AG10803 (cell line): Measurements from ENCODE around the gene FBXO40.

ENCODE experiments used
- DNase-seq: peaks from one replicate; pipeline ENCODE4 v3.0.0; 2010; ENCODE audit warnings: low read depth
- H3K4me3 ChIP-seq: 2 replicates; pipeline ENCODE4 v1.5.1; 2011; ENCODE audit warnings: mild to moderate bottlenecking, low read length, control low read depth
- TF ChIP-seq, protein P1 (sequence below): conservative IDR thresholded peaks from 2 replicates; pipeline ENCODE4 v1.5.1; 2011; ENCODE audit warnings: mild to moderate bottlenecking, low read length, control low read depth, inconsistent platforms

FBXO40 gene

DNA sequence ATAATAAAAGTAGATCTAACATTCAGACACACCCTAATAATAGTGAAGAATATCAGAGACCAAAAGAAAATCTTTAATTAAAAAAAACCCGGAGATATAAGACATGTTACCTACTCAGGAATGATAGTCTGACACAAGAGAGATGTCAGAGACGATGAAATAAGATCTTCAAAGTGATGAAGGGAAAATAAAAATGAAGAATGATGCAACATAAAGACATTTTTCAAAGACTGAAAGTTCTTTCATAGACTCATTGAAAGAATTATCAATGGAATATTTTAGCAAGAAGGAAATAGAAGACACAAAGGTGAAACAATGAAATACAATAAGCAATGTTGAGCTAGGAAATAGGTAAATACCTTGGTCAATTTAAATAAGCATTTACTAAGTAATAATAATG is 47.9 kb downstream of the FBXO40 start:
- no peak overlapping the region for H3K4me3 ChIP-seq
- TF ChIP-seq, protein P1, sequence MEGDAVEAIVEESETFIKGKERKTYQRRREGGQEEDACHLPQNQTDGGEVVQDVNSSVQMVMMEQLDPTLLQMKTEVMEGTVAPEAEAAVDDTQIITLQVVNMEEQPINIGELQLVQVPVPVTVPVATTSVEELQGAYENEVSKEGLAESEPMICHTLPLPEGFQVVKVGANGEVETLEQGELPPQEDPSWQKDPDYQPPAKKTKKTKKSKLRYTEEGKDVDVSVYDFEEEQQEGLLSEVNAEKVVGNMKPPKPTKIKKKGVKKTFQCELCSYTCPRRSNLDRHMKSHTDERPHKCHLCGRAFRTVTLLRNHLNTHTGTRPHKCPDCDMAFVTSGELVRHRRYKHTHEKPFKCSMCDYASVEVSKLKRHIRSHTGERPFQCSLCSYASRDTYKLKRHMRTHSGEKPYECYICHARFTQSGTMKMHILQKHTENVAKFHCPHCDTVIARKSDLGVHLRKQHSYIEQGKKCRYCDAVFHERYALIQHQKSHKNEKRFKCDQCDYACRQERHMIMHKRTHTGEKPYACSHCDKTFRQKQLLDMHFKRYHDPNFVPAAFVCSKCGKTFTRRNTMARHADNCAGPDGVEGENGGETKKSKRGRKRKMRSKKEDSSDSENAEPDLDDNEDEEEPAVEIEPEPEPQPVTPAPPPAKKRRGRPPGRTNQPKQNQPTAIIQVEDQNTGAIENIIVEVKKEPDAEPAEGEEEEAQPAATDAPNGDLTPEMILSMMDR, result no peak
- no peak for DNase-seq

DNA sequence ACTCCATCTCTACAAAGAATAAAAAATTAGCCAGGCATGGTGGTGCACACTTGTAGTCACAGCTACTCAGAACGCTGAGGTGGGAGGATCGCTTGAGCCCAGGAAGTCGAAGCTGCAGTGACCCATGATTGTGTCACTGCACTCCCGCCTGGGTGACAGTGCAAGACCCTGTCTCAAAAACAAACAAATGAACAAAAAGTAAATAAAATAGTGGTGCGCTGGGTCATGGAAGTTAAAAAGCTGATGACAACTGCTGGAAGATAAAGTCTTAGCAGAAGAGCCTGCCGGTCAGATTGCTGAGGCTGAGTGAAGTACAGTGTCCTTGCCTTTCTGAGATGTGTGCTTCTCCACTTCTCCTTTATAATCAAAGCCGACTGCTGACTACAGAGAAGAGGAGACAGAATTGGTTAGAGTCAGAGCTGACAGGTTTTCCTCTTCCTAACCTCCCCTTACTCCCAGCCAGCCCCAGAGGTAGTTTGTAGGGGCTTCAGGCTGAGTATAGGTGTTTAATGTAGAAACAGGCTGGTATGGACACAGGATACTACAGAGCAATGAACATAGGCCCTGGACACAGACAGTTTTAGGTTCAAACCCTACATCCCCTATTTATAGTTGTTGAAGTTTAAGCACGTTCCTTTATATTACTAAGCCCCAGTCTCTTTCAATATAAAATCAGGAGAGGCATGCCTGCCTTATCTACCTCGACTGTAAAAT is 49.6 kb downstream of the FBXO40 start:
- TF ChIP-seq, protein P1, result no peak
- H3K4me3 ChIP-seq, result no peak overlapping the region
- no peak for DNase-seq

DNA sequence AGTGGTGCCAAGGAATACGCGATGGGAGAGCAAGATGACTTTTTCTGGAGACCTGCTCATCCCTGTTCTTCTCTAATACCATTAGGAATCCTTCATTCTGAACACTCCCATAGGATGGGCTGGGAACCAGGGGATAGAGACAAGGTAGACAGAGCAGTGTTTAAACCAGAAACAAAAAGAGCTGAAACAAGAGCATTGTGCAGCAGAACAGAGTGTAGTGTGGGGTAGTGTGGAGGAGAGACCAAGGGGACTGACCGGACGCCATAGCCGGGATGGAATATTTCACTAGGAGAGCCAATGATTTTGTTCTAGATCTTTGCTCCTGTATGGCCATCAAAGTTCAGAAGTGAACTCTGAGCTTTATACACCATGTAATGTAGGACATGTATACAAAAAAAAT is 51.9 kb downstream of the FBXO40 start:
- DNase-seq, result no peak
- no peak overlapping the region for H3K4me3 ChIP-seq
- TF ChIP-seq, protein P1, result no peak

DNA sequence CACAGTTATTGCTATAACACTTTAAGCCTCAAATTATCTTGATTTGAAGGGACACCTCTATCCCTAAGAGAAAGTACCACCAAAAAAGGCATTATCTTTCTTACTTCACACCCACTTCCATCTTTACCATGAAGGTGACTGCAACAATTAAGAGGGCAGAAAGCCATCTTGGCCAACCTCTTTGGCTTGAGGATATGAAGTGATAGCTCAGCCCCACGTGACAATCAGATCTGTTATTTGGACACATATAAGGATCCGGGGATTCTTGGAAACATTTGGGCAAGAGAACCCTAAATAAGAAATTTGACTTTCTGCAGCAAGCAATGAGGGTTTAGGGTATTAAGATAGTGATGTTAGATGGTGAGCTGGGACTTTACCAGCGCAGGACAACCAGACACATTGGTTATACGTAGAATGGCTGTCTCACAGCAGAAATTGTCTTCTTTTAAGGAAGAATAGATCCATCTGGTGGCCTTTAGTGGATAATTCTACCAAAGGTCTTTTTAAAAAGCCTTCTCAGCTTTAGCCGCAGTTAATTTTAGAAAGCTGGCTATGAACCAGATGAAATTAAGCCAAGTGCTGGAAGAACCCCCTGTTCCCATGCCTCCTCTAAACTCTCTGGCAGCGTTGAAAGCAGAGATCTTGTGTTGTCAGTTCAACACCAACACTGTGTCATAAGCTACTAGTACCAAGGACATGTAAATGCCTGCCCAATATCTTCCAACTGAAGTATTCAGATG is 55.2 kb downstream of the FBXO40 start:
- TF ChIP-seq, protein P1, result no peak
- no peak overlapping the region for H3K4me3 ChIP-seq
- DNase-seq, result no peak

DNA sequence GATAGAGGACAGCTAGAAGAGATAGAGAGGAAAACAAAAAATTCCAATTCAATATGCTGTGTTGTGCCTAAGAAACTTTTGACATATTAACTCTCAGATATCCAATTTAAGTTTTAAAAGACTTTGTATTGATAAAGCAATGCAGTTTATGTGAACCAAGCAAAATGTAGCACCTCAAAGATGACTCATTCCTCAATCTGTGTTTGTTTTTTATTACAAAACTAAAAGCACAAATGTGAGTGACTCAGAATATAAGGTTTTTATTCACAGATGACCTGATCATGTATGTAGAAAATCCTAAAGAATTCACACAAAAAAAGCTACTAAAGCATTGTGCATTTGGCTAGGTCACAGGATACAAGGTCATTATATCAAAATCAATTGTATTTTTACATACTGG is 56.5 kb downstream of the FBXO40 start:
- TF ChIP-seq, protein P1, result no peak

DNA sequence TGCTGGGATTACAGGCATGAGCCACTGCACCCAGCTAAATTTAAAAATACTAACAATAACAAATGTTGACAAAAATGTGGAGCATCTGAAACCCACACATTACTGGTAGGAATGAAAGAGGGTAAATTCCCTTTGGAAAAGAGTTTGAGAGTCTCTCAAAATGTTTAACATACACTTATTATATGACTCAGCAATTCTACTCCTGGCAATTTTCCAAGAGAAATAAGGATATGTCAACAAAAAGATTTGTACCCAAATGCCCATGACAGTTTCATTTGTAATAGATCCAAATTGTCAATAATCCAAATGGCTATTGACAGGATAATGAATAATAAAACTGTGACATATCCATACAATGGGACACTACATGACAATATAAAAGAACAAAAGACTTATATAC is 58.5 kb downstream of the FBXO40 start:
- TF ChIP-seq, protein P1, result no peak
- DNase-seq, result no peak

More for the DNA sequence above, 56.5 kb downstream of the FBXO40 start:
- no peak overlapping the region for H3K4me3 ChIP-seq
- no peak for DNase-seq

More for the DNA sequence above, 58.5 kb downstream of the FBXO40 start:
- H3K4me3 ChIP-seq, result no peak overlapping the region
